Activated CD4-positive, alpha-beta T cell treated with anti-CD3 and anti-CD28 coated beads, Interleukin-2, amount 50 U/mL, for 48 hours (primary cell): ENCODE data around the gene ENTPD2.
"Not testable (repeated sequence)": the region's sequence is repeated elsewhere in the genome, so short reads cannot be mapped to it uniquely, and the experiment has no call there.

Experiments
- DNase-seq, 2 experiments: peaks; one replicate each; pipeline ENCODE4 v3.0.0-alpha.2; 2020

Gene ENTPD2

GRCh38 chr9:137044502-137045177 lies 9.2 kb downstream of the ENTPD2 start:
- DNase-seq, result no peak

- no peak for DNase-seq
Measured at GRCh38 chr9:137044037-137044436, 9.8 kb downstream of the ENTPD2 start.

- no peak for DNase-seq
Measured at GRCh38 chr9:137042751-137043727, 10.8 kb downstream of the ENTPD2 start.

GRCh38 chr9:137041124-137041523 lies 12.7 kb downstream of the ENTPD2 start:
- DNase-seq, result no peak

- no peak for DNase-seq
Measured at GRCh38 chr9:137040568-137040967, 13.3 kb downstream of the ENTPD2 start.

- DNase-seq, result no peak
Measured at GRCh38 chr9:137039611-137040366, 14.1 kb downstream of the ENTPD2 start.

- DNase-seq, result no peak
Measured at GRCh38 chr9:137038916-137039315, 14.9 kb downstream of the ENTPD2 start.

- no peak for DNase-seq
Measured at GRCh38 chr9:137037483-137037882, 16.4 kb downstream of the ENTPD2 start.

- no peak for DNase-seq
Measured at GRCh38 chr9:137037035-137037434, 16.8 kb downstream of the ENTPD2 start.

- no peak for DNase-seq
Measured at GRCh38 chr9:137035937-137036336, 17.9 kb downstream of the ENTPD2 start.

- DNase-seq, result no peak
Measured at GRCh38 chr9:137035507-137035834, 18.4 kb downstream of the ENTPD2 start.

- DNase-seq, result peak; percentile 91 to 92
Measured at GRCh38 chr9:137034709-137035506, 19.0 kb downstream of the ENTPD2 start.

- DNase-seq, result no peak
Measured at GRCh38 chr9:137034039-137034708, 19.7 kb downstream of the ENTPD2 start.

GRCh38 chr9:137033481-137033880 lies 20.4 kb downstream of the ENTPD2 start:
- not testable (repeated sequence) for DNase-seq

- no peak for DNase-seq
Measured at GRCh38 chr9:137032858-137033257, 21.0 kb downstream of the ENTPD2 start.

GRCh38 chr9:137031904-137032640 lies 21.8 kb downstream of the ENTPD2 start, which contains the start of gene FUT7:
FUT7 (minus strand) TSS chr9:137032088; CDS start chr9:137031991, 97 bp downstream.
- DNase-seq, result peak; percentile 55 to 67

GRCh38 chr9:137030538-137031527 lies 23.0 kb downstream of the ENTPD2 start:
- peak; percentile 71 to 77 for DNase-seq

- DNase-seq, result peak in 1 of 2 experiments; percentile 25
Measured at GRCh38 chr9:137030006-137030405, 23.9 kb downstream of the ENTPD2 start.

- DNase-seq, result peak; percentile 86 to 89
Measured at GRCh38 chr9:137029058-137029936, 24.6 kb downstream of the ENTPD2 start.
